ENCODE results near the gene MPHOSPH10. TPM values are rescaled to one million over a fixed set of nuclear protein-coding genes. Genes with fewer than 3 reads are reported as not detected.
"Not testable (repeated sequence)": the region's sequence is repeated elsewhere in the genome, so short reads cannot be mapped to it uniquely, and the experiment has no call there.

Gene MPHOSPH10
- total and polyA plus RNA-seq, 2 donors, result 26.3 to 42.2 TPM

DNA sequence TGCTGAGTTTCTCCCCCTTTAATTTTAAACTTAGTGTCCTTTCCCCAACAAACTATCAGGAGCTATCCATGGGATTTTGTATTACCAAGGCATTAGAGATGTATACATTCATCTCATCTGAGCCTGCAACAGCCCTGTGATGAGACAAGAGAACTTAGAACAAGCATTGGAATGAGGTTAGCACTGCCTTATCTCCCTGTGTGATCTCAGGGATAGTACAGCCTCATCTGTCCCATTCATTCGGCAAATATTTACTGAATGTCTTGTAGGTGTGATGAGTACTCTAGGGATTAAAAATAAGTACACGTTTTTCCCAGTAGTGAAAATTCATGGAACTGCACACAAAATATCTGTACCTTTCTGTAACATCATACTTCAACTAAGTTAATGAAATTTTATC is 50.9 kb downstream of the MPHOSPH10 start:
- no peak for DNase-seq (ENCODE audit: low read depth in 6 of 9, low spot score in 9 of 9)
- H3K36me3 ChIP-seq (ENCODE audit: control insufficient read depth in 2 of 2, insufficient read depth in 2 of 2, low read length in 1 of 2), result no peaks in the 10 kb centered on the region
- 94% methylated on average over 2 of the region's 2 CpGs for WGBS
- H3K9me3 ChIP-seq (ENCODE audit: control insufficient read depth in 2 of 2, insufficient read depth in 1 of 2, low read length in 1 of 2), result no peaks in the 10 kb centered on the region
- H3K4me3 ChIP-seq (ENCODE audit: low read length in 2 of 2), result no peak overlapping the region
- no peaks in the 10 kb centered on the region for H3K4me1 ChIP-seq (ENCODE audit: control insufficient read depth in 2 of 2, insufficient read depth in 2 of 2, low read length in 2 of 2)
- no peaks in the 10 kb centered on the region for H3K27me3 ChIP-seq (ENCODE audit: control insufficient read depth in 2 of 2, insufficient read depth in 1 of 2, low read length in 1 of 2)
- H3K27ac ChIP-seq (ENCODE audit: low read depth in 1 of 2, low read length in 1 of 2), result no peak overlapping the region

DNA sequence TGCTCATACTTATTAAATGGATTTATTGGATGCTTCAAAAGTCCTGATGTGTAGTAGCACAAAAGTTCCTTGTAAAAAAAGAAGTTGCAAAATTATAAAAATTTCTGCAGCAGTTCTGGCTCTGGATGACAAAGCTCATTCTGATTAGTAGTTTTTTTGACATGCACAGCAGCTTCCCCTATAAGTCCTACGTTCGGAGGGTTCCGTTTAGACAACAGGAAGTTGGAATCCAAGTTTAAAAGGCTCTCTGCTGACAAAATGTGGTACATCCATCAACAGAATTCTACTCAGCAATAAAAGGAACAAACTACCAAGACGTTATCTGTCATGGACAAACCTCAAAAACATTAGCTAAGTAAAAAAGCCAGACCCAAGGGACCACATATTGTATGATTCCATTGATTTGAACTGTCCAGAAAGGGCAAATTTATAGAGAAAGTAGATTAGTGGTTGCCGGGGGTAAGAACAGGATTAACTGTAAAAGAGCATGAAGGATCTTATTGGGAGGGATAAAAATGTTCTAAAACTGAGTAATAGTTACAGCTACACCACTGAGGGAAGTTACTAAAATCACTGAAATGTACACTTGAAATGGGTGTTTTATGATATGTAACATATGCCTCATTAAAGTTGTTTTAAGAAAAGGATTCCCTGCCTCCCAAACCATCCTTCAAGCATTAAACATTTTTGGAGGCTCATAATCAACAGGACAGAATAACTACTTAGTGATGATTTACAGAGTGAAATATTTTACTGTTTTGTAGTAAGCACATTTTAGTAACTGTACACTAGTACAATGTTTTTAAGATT is 53.1 kb downstream of the MPHOSPH10 start:
- H3K27me3 ChIP-seq (ENCODE audit: control insufficient read depth in 2 of 2, insufficient read depth in 1 of 2, low read length in 1 of 2); H3K4me3 ChIP-seq (ENCODE audit: low read length in 2 of 2); H3K9me3 ChIP-seq (ENCODE audit: control insufficient read depth in 2 of 2, insufficient read depth in 1 of 2, low read length in 1 of 2); H3K27ac ChIP-seq (ENCODE audit: low read depth in 1 of 2, low read length in 1 of 2); DNase-seq (ENCODE audit: low read depth in 6 of 9, low spot score in 9 of 9); H3K4me1 ChIP-seq (ENCODE audit: control insufficient read depth in 2 of 2, insufficient read depth in 2 of 2, low read length in 2 of 2); H3K36me3 ChIP-seq (ENCODE audit: control insufficient read depth in 2 of 2, insufficient read depth in 2 of 2, low read length in 1 of 2): not testable (repeated sequence)
- WGBS, result 7% methylated on average over 2 of the region's 5 CpGs

DNA sequence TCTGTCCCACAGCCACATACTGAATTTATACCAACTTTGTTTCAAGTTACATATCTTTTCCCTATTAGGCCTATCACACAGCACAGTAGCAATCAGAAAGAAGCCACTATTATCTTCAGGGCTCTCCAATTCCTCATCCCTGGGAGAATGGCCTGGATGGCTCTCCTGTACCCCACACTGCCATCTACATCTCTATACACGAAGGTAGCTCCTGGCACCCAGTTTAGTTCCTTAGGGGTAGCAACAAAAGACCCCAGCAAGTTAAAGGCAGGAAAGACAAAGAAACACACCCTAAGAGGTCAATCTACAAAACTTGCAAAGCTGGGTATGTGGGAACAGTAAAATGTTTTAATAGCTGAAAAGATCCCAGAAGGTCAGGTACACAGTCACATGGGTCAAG is 56.5 kb downstream of the MPHOSPH10 start:
- no peaks in the 10 kb centered on the region for H3K9me3 ChIP-seq (ENCODE audit: control insufficient read depth in 2 of 2, insufficient read depth in 1 of 2, low read length in 1 of 2)
- no peak for DNase-seq (ENCODE audit: low read depth in 6 of 9, low spot score in 9 of 9)
- H3K4me3 ChIP-seq (ENCODE audit: low read length in 2 of 2), result no peak overlapping the region
- H3K36me3 ChIP-seq (ENCODE audit: control insufficient read depth in 2 of 2, insufficient read depth in 2 of 2, low read length in 1 of 2), result no peaks in the 10 kb centered on the region
- H3K27me3 ChIP-seq (ENCODE audit: control insufficient read depth in 2 of 2, insufficient read depth in 1 of 2, low read length in 1 of 2), result no peaks in the 10 kb centered on the region
- H3K27ac ChIP-seq (ENCODE audit: low read depth in 1 of 2, low read length in 1 of 2), result no peak overlapping the region
- H3K4me1 ChIP-seq (ENCODE audit: control insufficient read depth in 2 of 2, insufficient read depth in 2 of 2, low read length in 2 of 2), result no peaks in the 10 kb centered on the region
- WGBS, result 96% methylated on average over 1 of the region's 1 CpG

DNA sequence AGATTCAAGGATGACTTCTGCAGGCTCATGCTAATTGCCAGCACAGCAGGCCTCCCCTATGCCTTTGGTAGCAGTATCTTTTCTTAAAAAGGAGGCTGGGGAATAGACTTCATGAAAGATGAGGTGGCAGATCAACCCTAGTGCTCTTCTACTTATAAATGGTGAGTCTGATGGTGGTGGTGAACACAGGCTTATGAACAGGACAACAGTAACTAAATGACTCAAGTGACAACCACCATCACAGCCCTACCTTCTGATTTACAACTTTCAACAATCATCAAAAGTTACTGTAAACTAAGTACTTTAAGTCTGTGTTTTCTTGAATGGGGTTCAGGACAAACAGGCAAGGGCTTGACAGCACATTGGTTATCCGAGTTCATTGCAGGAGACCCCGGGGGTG is 57.2 kb downstream of the MPHOSPH10 start:
- Histone ChIP-seq H3K9me3 (ENCODE audit: control insufficient read depth in 2 of 2, insufficient read depth in 1 of 2, low read length in 1 of 2) (no peaks in the 10 kb centered on the region), H3K27ac (ENCODE audit: low read depth in 1 of 2, low read length in 1 of 2) (no peak overlapping the region), H3K36me3 (ENCODE audit: control insufficient read depth in 2 of 2, insufficient read depth in 2 of 2, low read length in 1 of 2) (no peaks in the 10 kb centered on the region), H3K4me1 (ENCODE audit: control insufficient read depth in 2 of 2, insufficient read depth in 2 of 2, low read length in 2 of 2) (no peaks in the 10 kb centered on the region), H3K4me3 (ENCODE audit: low read length in 2 of 2) (no peak overlapping the region), H3K27me3 (ENCODE audit: control insufficient read depth in 2 of 2, insufficient read depth in 1 of 2, low read length in 1 of 2) (no peaks in the 10 kb centered on the region)
- 95% methylated on average over 2 of the region's 2 CpGs for WGBS
- no peak for DNase-seq (ENCODE audit: low read depth in 6 of 9, low spot score in 9 of 9)

DNA sequence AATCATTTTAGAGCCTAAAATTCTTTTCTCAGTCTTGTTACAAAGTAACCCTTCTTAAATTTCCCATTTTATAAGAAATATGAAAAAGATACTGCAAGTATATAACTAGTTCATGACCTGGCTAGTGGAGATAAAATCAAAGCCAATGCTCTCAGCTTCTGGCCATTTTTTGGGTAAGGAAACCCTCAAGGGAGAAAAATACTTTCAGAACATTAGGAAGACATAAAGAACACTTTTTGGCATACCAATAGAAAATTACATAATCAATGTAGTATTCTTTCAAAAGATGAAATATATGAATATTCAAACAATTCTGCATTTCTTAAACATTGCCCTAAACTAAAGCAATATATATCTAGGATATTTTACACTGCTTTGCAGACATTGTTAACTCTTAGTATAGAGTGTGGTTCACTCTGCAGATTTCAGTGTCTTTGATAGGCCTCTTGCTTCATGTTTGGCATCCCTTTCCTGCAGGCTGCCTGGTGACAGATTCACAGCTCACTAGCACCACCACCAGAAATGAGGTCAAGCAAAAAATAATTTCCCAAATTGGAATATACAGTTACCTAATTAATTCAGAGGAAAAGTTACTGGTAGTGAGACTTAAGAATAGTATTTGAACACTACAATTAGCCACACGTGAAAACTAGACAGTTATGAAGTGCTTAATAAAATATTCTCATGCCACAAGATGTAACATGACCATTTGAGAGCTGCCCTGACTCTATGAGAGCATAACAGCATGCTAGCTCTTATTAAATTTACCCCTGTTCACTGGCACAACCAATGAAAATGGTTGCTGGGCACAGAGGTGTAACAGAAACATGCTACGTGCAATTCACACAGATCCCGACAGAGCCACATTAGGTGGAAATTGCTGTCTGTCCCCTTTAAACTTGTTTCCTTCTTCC is 60.5 kb downstream of the MPHOSPH10 start:
- Histone ChIP-seq H3K27ac (ENCODE audit: low read depth in 1 of 2, low read length in 1 of 2) (no peak overlapping the region), H3K4me3 (ENCODE audit: low read length in 2 of 2) (no peak overlapping the region), H3K27me3 (ENCODE audit: control insufficient read depth in 2 of 2, insufficient read depth in 1 of 2, low read length in 1 of 2) (no peaks in the 10 kb centered on the region), H3K9me3 (ENCODE audit: control insufficient read depth in 2 of 2, insufficient read depth in 1 of 2, low read length in 1 of 2) (no peaks in the 10 kb centered on the region), H3K36me3 (ENCODE audit: control insufficient read depth in 2 of 2, insufficient read depth in 2 of 2, low read length in 1 of 2) (no peaks in the 10 kb centered on the region), H3K4me1 (ENCODE audit: control insufficient read depth in 2 of 2, insufficient read depth in 2 of 2, low read length in 2 of 2) (no peaks in the 10 kb centered on the region)
- DNase-seq (ENCODE audit: low read depth in 6 of 9, low spot score in 9 of 9), result no peak
- 89% methylated on average over 3 of the region's 3 CpGs for WGBS

DNA sequence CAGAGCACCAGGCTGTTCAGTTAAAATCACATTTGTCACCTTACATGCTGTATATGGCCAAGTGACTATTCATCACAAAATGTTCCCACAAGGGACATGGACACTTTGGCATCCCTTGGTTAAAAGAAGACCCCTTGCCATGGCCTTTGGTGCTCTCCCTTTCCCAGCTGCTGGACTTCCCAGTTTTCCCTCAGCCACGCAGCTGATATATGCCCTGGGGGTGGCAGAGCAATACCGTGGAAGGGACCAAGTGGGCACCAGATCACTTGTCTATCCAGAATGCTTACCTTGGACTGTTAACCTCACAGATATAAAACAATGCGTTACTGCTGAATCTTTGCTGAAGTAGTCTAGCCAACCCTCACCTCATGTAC is 61.1 kb downstream of the MPHOSPH10 start:
- no peak for DNase-seq (ENCODE audit: low read depth in 6 of 9, low spot score in 9 of 9)
- 75% methylated on average over 3 of the region's 3 CpGs for WGBS

More for the DNA sequence above, 61.1 kb downstream of the MPHOSPH10 start:
- H3K4me1 ChIP-seq (ENCODE audit: control insufficient read depth in 2 of 2, insufficient read depth in 2 of 2, low read length in 2 of 2), result no peaks in the 10 kb centered on the region
- no peak overlapping the region for H3K4me3 ChIP-seq (ENCODE audit: low read length in 2 of 2)
- no peaks in the 10 kb centered on the region for H3K9me3 ChIP-seq (ENCODE audit: control insufficient read depth in 2 of 2, insufficient read depth in 1 of 2, low read length in 1 of 2)
- no peaks in the 10 kb centered on the region for H3K27me3 ChIP-seq (ENCODE audit: control insufficient read depth in 2 of 2, insufficient read depth in 1 of 2, low read length in 1 of 2)
- no peak overlapping the region for H3K27ac ChIP-seq (ENCODE audit: low read depth in 1 of 2, low read length in 1 of 2)
- H3K36me3 ChIP-seq (ENCODE audit: control insufficient read depth in 2 of 2, insufficient read depth in 2 of 2, low read length in 1 of 2), result no peaks in the 10 kb centered on the region

Other genes with a start within 250 kb of the MPHOSPH10 start
- not detected for gene VAX2, start 230.1 kb upstream of the MPHOSPH10 start, total RNA-seq
- 0.14 TPM for gene VAX2, start 230.1 kb upstream of the MPHOSPH10 start, polyA plus RNA-seq
- 0.19 TPM for gene ATP6V1B1, start 194.7 kb upstream of the MPHOSPH10 start, total RNA-seq
- gene ATP6V1B1, start 194.7 kb upstream of the MPHOSPH10 start, polyA plus RNA-seq, result 1.4 TPM
- gene ANKRD53, start 152.0 kb upstream of the MPHOSPH10 start, total RNA-seq, result 0.14 TPM
- 0.71 TPM for gene ANKRD53, start 152.0 kb upstream of the MPHOSPH10 start, polyA plus RNA-seq
- gene TEX261, start 135.8 kb upstream of the MPHOSPH10 start, total RNA-seq, result 11.9 TPM
- 14.8 TPM for gene TEX261, start 135.8 kb upstream of the MPHOSPH10 start, polyA plus RNA-seq
- gene NAGK, start 62.0 kb upstream of the MPHOSPH10 start, total RNA-seq, result 93.2 TPM
- 206 TPM for gene NAGK, start 62.0 kb upstream of the MPHOSPH10 start, polyA plus RNA-seq
- gene MCEE, start 405 bp upstream of the MPHOSPH10 start, total RNA-seq, result 18.0 TPM
- gene MCEE, start 405 bp upstream of the MPHOSPH10 start, polyA plus RNA-seq, result 28.9 TPM
- gene PAIP2B, start 96.5 kb downstream of the MPHOSPH10 start, total RNA-seq, result 3.0 TPM
- 2.2 TPM for gene PAIP2B, start 96.5 kb downstream of the MPHOSPH10 start, polyA plus RNA-seq
- 149 TPM for gene ZNF638, start 201.1 kb downstream of the MPHOSPH10 start, total RNA-seq
- 210 TPM for gene ZNF638, start 201.1 kb downstream of the MPHOSPH10 start, polyA plus RNA-seq